SU-DHL-6 (cell line): ENCODE results near the gene ATP1B2.

Experiments used
- CTCF ChIP-seq: fragments of 200-600 bp; sonication (generic); IDR thresholded peaks from one replicate; pipeline ENCODE4 v1.5.1; 2017; ENCODE audit warnings: antibody characterized with exemption, mild to moderate bottlenecking, low read length, moderate library complexity; ENCODE audit not compliant: insufficient read depth, poor library complexity, severe bottlenecking
- EZH2phosphoT487 ChIP-seq: fragments of 200-600 bp; sonication (generic), shearing (Covaris generic); conservative IDR thresholded peaks from 2 replicates; pipeline ENCODE4 v1.6.1; 2018; ENCODE audit warnings: mild to moderate bottlenecking, antibody characterized with exemption, low read length, moderate library complexity, mixed read lengths

DNA sequence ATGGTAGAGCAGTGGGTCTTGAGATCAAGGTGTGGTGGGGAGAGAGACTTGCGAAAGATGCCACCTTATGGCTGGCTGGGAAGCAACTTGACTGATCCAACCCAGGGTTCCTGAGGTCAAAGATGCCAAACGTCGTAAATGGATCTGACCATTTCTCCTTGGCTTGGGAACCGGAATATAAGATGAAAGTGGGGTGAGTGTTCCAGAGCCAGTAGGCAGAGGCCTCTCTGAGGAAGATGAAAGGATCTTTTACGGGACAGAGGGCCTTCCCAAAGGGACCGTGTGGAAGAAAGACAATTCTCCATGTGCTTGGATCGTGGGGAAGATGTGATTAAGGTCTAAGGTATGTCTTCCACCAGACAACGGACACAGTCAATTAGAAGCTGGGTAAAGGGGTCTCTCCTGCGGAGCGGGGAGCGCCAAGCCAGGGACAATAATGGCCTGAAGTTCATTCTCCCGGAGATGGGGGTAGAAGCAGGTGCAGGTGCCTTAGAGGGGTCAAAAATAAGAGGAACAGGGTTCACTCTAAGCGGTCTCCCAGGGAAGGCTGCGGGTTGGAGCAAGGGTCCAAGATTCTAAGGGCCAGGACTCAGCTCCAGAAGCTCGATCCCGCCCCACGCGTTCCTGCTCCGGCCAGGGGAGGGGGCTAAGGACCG is 36.8 kb upstream of the ATP1B2 start:
- TF ChIP-seq CTCF (no peak), EZH2phosphoT487 (no peak)
